HUES6 (cell line): ENCODE measurements around the gene LMNB1.
"Not testable (repeated sequence)": the region's sequence is repeated elsewhere in the genome, so short reads cannot be mapped to it uniquely, and the experiment has no call there.

ENCODE experiments used
- H3K27ac ChIP-seq: 2 replicates; pipeline ENCODE4 v1.7.0; 2013; ENCODE audit warnings: low read depth, mild to moderate bottlenecking, low read length, inconsistent platforms
- H3K27me3 ChIP-seq: 2 replicates; pipeline ENCODE4 v1.6.1; 2013; ENCODE audit warnings: low read length; ENCODE audit not compliant: control insufficient read depth, insufficient read depth
- H3K36me3 ChIP-seq: 2 replicates; pipeline ENCODE4 v1.6.1; 2013; ENCODE audit warnings: low read length; ENCODE audit not compliant: control insufficient read depth, insufficient read depth
- H3K4me1 ChIP-seq: 2 replicates; pipeline ENCODE4 v1.6.1; 2013; ENCODE audit warnings: low read length; ENCODE audit not compliant: control insufficient read depth, insufficient read depth
- H3K4me3 ChIP-seq: 2 replicates; pipeline ENCODE4 v1.5.1; 2013; ENCODE audit warnings: low read depth, low read length
- H3K9ac ChIP-seq: one replicate; pipeline ENCODE4 v1.6.1; 2013; ENCODE audit warnings: mild to moderate bottlenecking, low read length
- H3K9me3 ChIP-seq: 2 replicates; pipeline ENCODE4 v1.6.1; 2013; ENCODE audit warnings: low read depth, low read length; ENCODE audit not compliant: control insufficient read depth, insufficient read depth

Gene LMNB1

GRCh38 chr5:126826619-126827215 lies 49.8 kb downstream of the LMNB1 start:
- no peak overlapping the region for H3K4me3 ChIP-seq
- H3K36me3 ChIP-seq: peaks cover 99% of the 10 kb centered on the region
- H3K27me3 ChIP-seq: no peaks in the 10 kb centered on the region
- H3K9me3 ChIP-seq: no peaks in the 10 kb centered on the region
- H3K27ac ChIP-seq: no peak overlapping the region; the same call in 1 of the 2 replicates
- no peak overlapping the region for H3K9ac ChIP-seq
- peaks cover 12% of the 10 kb centered on the region; the same call in 1 of the 2 replicates for H3K4me1 ChIP-seq

GRCh38 chr5:126829098-126829497 lies 52.2 kb downstream of the LMNB1 start:
- H3K4me3 ChIP-seq: no peak overlapping the region
- H3K4me1 ChIP-seq: peaks cover 12% of the 10 kb centered on the region; the same call in 1 of the 2 replicates
- no peak overlapping the region for H3K27ac ChIP-seq
- no peaks in the 10 kb centered on the region for H3K9me3 ChIP-seq
- H3K9ac ChIP-seq: no peak overlapping the region
- peaks cover 98% of the 10 kb centered on the region for H3K36me3 ChIP-seq
- H3K27me3 ChIP-seq: no peaks in the 10 kb centered on the region

- Histone ChIP-seq H3K4me1 (peaks cover 12% of the 10 kb centered on the region; the same call in 1 of the 2 replicates), H3K9ac (no peak overlapping the region), H3K27me3 (no peaks in the 10 kb centered on the region), H3K9me3 (no peaks in the 10 kb centered on the region), H3K4me3 (no peak overlapping the region), H3K27ac (no peak overlapping the region), H3K36me3 (peaks cover 99% of the 10 kb centered on the region)
Observed at GRCh38 chr5:126830061-126830460, 53.1 kb downstream of the LMNB1 start.

GRCh38 chr5:126831156-126831555 lies 54.2 kb downstream of the LMNB1 start:
- H3K27ac ChIP-seq: no peak overlapping the region
- no peak overlapping the region for H3K4me3 ChIP-seq
- no peaks in the 10 kb centered on the region for H3K27me3 ChIP-seq
- H3K9me3 ChIP-seq: no peaks in the 10 kb centered on the region
- peaks cover 99% of the 10 kb centered on the region for H3K36me3 ChIP-seq
- H3K9ac ChIP-seq: no peak overlapping the region
- H3K4me1 ChIP-seq: peaks cover 7% of the 10 kb centered on the region; the same call in 1 of the 2 replicates

- Histone ChIP-seq H3K4me1 (peaks cover 21% of the 10 kb centered on the region), H3K27ac (no peak overlapping the region), H3K9me3 (no peaks in the 10 kb centered on the region), H3K27me3 (no peaks in the 10 kb centered on the region), H3K9ac (no peak overlapping the region), H3K4me3 (no peak overlapping the region), H3K36me3 (peaks cover 71% of the 10 kb centered on the region)
Observed at GRCh38 chr5:126836778-126837177, 59.8 kb downstream of the LMNB1 start.

- Histone ChIP-seq H3K27me3 (no peaks in the 10 kb centered on the region), H3K4me1 (peaks cover 21% of the 10 kb centered on the region), H3K36me3 (peaks cover 67% of the 10 kb centered on the region), H3K9ac (no peak overlapping the region), H3K9me3 (no peaks in the 10 kb centered on the region), H3K27ac (peak overlapping the region; percentile 37; the same call in 1 of the 2 replicates), H3K4me3 (no peak overlapping the region)
Observed at GRCh38 chr5:126837242-126837641, 60.3 kb downstream of the LMNB1 start.

- Histone ChIP-seq H3K4me3 (no peak overlapping the region), H3K27ac (peak overlapping the region; percentile 37; the same call in 1 of the 2 replicates), H3K9ac (no peak overlapping the region), H3K9me3 (no peaks in the 10 kb centered on the region), H3K27me3 (no peaks in the 10 kb centered on the region), H3K36me3 (peaks cover 60% of the 10 kb centered on the region), H3K4me1 (peaks cover 21% of the 10 kb centered on the region)
Observed at GRCh38 chr5:126837906-126838539, 61.1 kb downstream of the LMNB1 start.

- Histone ChIP-seq H3K36me3 (peaks cover 46% of the 10 kb centered on the region), H3K4me3 (peak overlapping the region; percentile 15; the same call in 1 of the 2 replicates), H3K9ac (peak overlapping the region; percentile 71), H3K4me1 (peaks cover 21% of the 10 kb centered on the region), H3K27ac (peak overlapping the region; percentile 84)
- H3K27me3 ChIP-seq, H3K9me3 ChIP-seq: not testable (repeated sequence)
Observed at GRCh38 chr5:126839407-126839806, 62.5 kb downstream of the LMNB1 start.

- not testable (repeated sequence) for H3K27me3 ChIP-seq, H3K27ac ChIP-seq, H3K9me3 ChIP-seq
- H3K4me3 ChIP-seq: peak overlapping the region; percentile 64
- H3K36me3 ChIP-seq: peaks cover 13% of the 10 kb centered on the region
- H3K4me1 ChIP-seq: peaks cover 36% of the 10 kb centered on the region
- peak overlapping the region; percentile 88 for H3K9ac ChIP-seq
Observed at GRCh38 chr5:126843375-126843774, 66.4 kb downstream of the LMNB1 start.

GRCh38 chr5:126845470-126846070 lies 68.6 kb downstream of the LMNB1 start:
- H3K4me3 ChIP-seq: peak overlapping the region; percentile 57
- H3K9me3 ChIP-seq, H3K36me3 ChIP-seq, H3K27me3 ChIP-seq: not testable (repeated sequence)
- peaks cover 39% of the 10 kb centered on the region for H3K4me1 ChIP-seq
- H3K9ac ChIP-seq: peak overlapping the region; percentile 73
- H3K27ac ChIP-seq: peak overlapping the region; percentile 81

GRCh38 chr5:126846344-126846743 lies 69.4 kb downstream of the LMNB1 start:
- Histone ChIP-seq H3K36me3 (no peaks in the 10 kb centered on the region), H3K27me3 (no peaks in the 10 kb centered on the region), H3K4me1 (peaks cover 43% of the 10 kb centered on the region), H3K27ac (peak overlapping the region; percentile 81; the same call in 1 of the 2 replicates), H3K9ac (peak overlapping the region; percentile 73), H3K9me3 (no peaks in the 10 kb centered on the region), H3K4me3 (peak overlapping the region; percentile 57)
